HEK293T (cell line): ENCODE data around the gene FAM114A2.
"Not testable (repeated sequence)": the region's sequence is repeated elsewhere in the genome, so short reads cannot be mapped to it uniquely, and the experiment has no call there.

ENCODE experiments used
- CTCF ChIA-PET: fragments of 350-600 bp; formaldehyde crosslinking; extraction: SDS; loops from one replicate; lab custom pipeline; 2021; ENCODE audit warnings: antibody characterized with exemption, inconsistent platforms; lab: Yijun Ruan, JAX
- POLR2A ChIA-PET: fragments of 350-600 bp; formaldehyde crosslinking; extraction: SDS; loops from one replicate; lab custom pipeline; 2020; ENCODE audit warnings: antibody characterized with exemption, inconsistent platforms; lab: Yijun Ruan, JAX
- DNase-seq: peaks from one replicate; pipeline ENCODE4 v3.0.0; 2012; ENCODE audit warnings: mixed read lengths; ENCODE audit errors: extremely low spot score
- ARNT ChIP-seq: fragments of 450-650 bp; IDR thresholded peaks from 2 replicates; pipeline ENCODE4 v1.6.1; 2017; ENCODE audit warnings: mild to moderate bottlenecking
- BHLHE40 ChIP-seq: fragments of 450-650 bp; IDR thresholded peaks from 2 replicates; pipeline ENCODE4 v1.6.1; 2016; ENCODE audit warnings: mild to moderate bottlenecking, moderate library complexity, borderline replicate concordance
- CTBP1 ChIP-seq: fragments of 450-650 bp; IDR thresholded peaks from 2 replicates; pipeline ENCODE4 v1.6.1; 2016; ENCODE audit warnings: borderline replicate concordance
- ELF4 ChIP-seq: fragments of 450-650 bp; IDR thresholded peaks from 2 replicates; pipeline ENCODE4 v1.6.1; 2017; ENCODE audit warnings: antibody characterized with exemption
- FOXA1 ChIP-seq: fragments of 450-650 bp; IDR thresholded peaks from 2 replicates; pipeline ENCODE4 v1.6.1; 2016; ENCODE audit warnings: mild to moderate bottlenecking
- FOXK2 ChIP-seq: fragments of 450-650 bp; IDR thresholded peaks from 2 replicates; pipeline ENCODE4 v1.6.1; 2016; ENCODE audit warnings: mild to moderate bottlenecking
- FOXM1 ChIP-seq: fragments of 450-650 bp; IDR thresholded peaks from 2 replicates; pipeline ENCODE4 v1.6.1; 2017; ENCODE audit warnings: mild to moderate bottlenecking, borderline replicate concordance
- HDGF ChIP-seq: fragments of 450-650 bp; IDR thresholded peaks from 2 replicates; pipeline ENCODE4 v1.6.1; 2017; ENCODE audit warnings: antibody characterized with exemption, borderline replicate concordance
- L3MBTL2 ChIP-seq: fragments of 450-650 bp; conservative IDR thresholded peaks from 2 replicates; pipeline ENCODE4 v1.6.1; 2016; ENCODE audit warnings: mild to moderate bottlenecking
- LEF1 ChIP-seq: fragments of 450-650 bp; IDR thresholded peaks from 2 replicates; pipeline ENCODE4 v1.6.1; 2017; ENCODE audit warnings: mild to moderate bottlenecking, borderline replicate concordance
- NFRKB ChIP-seq: fragments of 450-650 bp; IDR thresholded peaks from 2 replicates; pipeline ENCODE4 v1.6.1; 2016; ENCODE audit warnings: mild to moderate bottlenecking, moderate library complexity
- SP1 ChIP-seq: fragments of 450-650 bp; IDR thresholded peaks from 2 replicates; pipeline ENCODE4 v1.6.1; 2017
- SUZ12 ChIP-seq: fragments of 450-650 bp; IDR thresholded peaks from 2 replicates; pipeline ENCODE4 v1.6.1; 2016; ENCODE audit warnings: mild to moderate bottlenecking
- TARDBP ChIP-seq: fragments of 450-650 bp; IDR thresholded peaks from 2 replicates; pipeline ENCODE4 v1.6.1; 2016
- ZNF384 ChIP-seq: fragments of 450-650 bp; IDR thresholded peaks from 2 replicates; pipeline ENCODE4 v1.6.1; 2016
- TF ChIP-seq, protein P1 (sequence below): fragments of 450-650 bp; IDR thresholded peaks from 2 replicates; pipeline ENCODE4 v1.6.1; 2016

Gene FAM114A2

DNA sequence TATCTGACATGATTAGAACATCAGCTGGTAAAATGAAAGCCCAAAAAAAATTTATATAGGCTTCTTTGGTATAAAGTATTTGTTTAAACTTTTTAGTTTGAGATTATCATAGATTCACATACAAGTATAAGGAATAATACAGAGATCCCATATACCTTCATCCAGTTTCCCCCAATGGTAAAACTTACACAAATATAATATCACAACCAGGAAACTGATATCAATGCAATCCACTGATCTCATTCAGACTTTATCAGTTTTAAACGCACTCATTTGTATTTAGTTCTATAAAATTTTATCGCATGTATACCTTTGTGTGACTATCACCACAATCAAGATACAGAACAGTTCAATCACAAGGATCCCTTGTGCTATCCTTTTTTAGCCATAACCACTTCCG lies 3.8 kb downstream of the FAM114A2 start:
- POLR2A ChIA-PET = no interaction called here
- no peak for DNase-seq
- TF ChIP-seq FOXK2 (no peak), ZNF384 (no peak), SUZ12 (no peak), CTBP1 (no peak), SP1 (no peak), L3MBTL2 (no peak), HDGF (no peak), ARNT (no peak), LEF1 (no peak), NFRKB (no peak), TARDBP (no peak), BHLHE40 (no peak), FOXM1 (no peak), ELF4 (no peak), FOXA1 (no peak)
- TF ChIP-seq, protein P1, sequence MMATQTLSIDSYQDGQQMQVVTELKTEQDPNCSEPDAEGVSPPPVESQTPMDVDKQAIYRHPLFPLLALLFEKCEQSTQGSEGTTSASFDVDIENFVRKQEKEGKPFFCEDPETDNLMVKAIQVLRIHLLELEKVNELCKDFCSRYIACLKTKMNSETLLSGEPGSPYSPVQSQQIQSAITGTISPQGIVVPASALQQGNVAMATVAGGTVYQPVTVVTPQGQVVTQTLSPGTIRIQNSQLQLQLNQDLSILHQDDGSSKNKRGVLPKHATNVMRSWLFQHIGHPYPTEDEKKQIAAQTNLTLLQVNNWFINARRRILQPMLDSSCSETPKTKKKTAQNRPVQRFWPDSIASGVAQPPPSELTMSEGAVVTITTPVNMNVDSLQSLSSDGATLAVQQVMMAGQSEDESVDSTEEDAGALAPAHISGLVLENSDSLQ = no peak
- CTCF ChIA-PET = no interaction called here

DNA sequence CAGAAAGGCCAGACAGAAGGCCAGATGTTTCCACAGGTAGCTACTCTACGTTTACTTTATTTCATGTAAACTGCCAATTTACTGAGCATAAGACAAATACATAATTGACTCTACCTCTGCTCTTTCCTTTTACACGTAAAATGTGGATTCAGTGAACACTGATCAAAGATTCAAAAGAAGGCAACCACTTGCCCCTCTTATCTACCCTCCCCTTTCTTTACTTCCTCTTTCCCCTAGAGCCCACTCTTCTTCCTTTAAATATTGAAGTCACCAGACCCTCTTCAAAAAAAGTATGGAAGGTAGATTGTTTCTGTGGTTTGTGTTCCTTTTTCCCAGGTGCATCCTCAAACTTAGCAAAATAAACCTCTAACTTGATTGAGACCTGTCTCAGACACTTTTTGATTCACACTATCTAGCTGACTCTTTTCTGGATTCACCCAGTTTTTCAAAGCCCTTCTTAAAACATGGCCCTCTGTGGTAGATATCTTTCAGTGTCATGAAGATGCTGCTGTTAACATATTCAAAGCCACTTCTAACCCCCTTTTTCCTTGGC lies 6.7 kb downstream of the FAM114A2 start:
- CTCF ChIA-PET = no interaction called here
- TF ChIP-seq HDGF (no peak), ARNT (no peak), ELF4 (no peak), LEF1 (no peak), FOXM1 (no peak), TARDBP (no peak), L3MBTL2 (no peak), BHLHE40 (no peak), SP1 (no peak), FOXK2 (no peak), NFRKB (no peak)
- TF ChIP-seq, protein P1 = no peak
- POLR2A ChIA-PET = no interaction called here
- no peak for DNase-seq

DNA sequence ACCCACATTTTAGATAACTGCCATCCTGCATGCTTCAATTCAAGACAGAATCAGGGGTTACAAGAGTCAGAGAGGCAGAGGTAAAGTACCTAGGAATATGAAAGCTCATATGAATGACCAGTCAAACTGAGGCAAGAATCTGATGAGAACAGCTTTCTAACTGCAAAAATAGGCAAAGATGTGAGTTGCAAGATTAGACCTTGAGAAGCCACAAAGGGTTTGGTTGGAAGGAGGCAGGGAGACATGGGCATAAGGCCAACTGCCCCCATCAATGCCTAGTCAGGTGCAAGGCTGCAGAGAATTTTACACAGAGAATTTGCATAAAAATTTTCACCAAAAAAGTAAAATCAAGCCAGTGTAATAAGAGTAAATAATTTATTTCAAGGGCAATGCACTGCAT lies 12.8 kb downstream of the FAM114A2 start:
- CTCF ChIA-PET = no interaction called here
- POLR2A ChIA-PET = interaction anchor here (1.6 kb wide), 1 partner anchor 13 kb away, joined by 8 read pairs; the partner anchor contains the start of genes FAM114A2 and MFAP3
- TF ChIP-seq ARNT = no peak
- no peak for TF ChIP-seq HDGF
- TF ChIP-seq BHLHE40 = no peak
- TF ChIP-seq SP1 = no peak
- TF ChIP-seq FOXK2 = no peak
- TF ChIP-seq L3MBTL2 = no peak
- TF ChIP-seq CTBP1 = no peak
- TF ChIP-seq NFRKB = no peak
- TF ChIP-seq ZNF384 = no peak
- no peak for DNase-seq

DNA sequence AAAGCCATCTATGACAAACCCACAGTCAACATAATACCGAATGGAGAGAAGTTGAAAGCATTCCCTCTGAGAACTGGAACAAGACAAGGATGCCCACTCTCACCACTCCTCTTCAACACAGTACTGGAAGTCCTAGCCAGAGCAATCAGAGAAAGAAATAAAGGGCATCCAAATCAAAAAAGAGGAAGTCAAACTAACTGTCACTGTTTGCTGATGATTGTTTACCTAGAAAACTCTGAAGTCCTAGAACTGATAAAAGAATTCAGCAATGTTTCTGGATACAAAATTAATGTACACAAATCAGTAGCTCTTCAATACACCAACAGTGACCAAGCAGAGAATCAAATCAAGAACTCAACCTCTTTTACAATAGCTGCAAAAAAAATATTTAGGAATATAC lies 19.8 kb downstream of the FAM114A2 start:
- CTCF ChIA-PET, POLR2A ChIA-PET, DNase-seq: not testable (repeated sequence)

DNA sequence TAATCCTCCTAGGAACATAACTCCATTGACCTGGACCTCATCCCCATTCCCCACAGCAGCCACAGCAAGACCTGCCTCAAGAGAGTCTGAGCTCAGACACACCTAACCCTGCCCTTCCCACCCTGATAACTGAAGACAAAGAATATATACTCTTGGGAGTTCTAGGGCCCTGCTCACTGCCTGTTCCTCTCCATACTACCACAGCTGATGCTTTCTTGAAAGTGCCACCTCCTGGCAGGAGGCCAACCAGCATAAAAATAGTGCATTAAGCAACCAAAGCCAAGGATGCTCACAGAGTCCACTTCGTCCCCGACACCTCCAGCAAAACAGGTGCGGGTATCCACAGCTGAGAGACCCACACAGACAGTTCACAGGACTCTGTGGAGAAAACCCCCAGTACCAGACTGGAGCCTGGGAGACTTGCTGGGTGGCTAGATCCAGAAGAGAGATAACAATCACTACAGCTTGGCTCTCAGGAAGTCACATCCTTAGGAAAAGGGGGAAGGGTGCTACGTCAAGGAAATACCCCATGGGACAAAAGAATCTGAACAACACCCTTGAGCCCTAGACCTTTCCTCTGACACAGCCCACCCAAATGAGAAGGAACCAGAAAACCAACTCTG lies 23.5 kb downstream of the FAM114A2 start:
- ChIA-PET CTCF (no interaction called here), POLR2A (no interaction called here)
- TF ChIP-seq FOXM1 (no peak), ZNF384 (no peak), FOXA1 (no peak), TARDBP (no peak), L3MBTL2 (no peak), HDGF (no peak), ARNT (no peak), SP1 (no peak), FOXK2 (no peak), LEF1 (no peak), ELF4 (no peak), NFRKB (no peak), CTBP1 (no peak), SUZ12 (no peak)
- TF ChIP-seq, protein P1 = no peak
- no peak for DNase-seq

DNA sequence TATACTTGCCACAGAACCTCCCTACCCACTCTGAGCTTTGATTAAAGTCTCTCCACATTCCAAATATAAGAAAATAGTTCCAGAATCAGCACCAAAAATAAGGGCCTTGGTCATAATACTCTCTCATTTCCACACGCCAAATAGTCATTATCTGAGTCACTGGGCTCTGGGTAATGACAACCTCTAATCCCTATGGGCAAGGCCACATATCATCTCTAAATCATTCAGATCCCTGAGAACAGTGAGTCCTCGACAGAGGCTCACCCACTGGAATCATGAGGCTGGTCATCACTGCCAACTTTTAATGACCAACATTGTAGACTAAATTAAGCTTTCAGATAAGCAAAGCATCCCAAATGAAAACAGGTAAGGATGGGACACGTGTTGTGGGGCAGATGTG lies 28.1 kb downstream of the FAM114A2 start:
- no peak for DNase-seq
- no peak for TF ChIP-seq L3MBTL2
- TF ChIP-seq NFRKB = no peak
- TF ChIP-seq ELF4 = no peak
- no peak for TF ChIP-seq SP1
- no peak for TF ChIP-seq BHLHE40
- TF ChIP-seq ZNF384 = no peak
- TF ChIP-seq FOXM1 = no peak
- TF ChIP-seq, protein P1 = no peak
- no peak for TF ChIP-seq FOXA1
- TF ChIP-seq TARDBP = no peak
- TF ChIP-seq ARNT = no peak
- TF ChIP-seq SUZ12 = no peak
- TF ChIP-seq LEF1 = no peak
- CTCF ChIA-PET = interaction anchor here (1.2 kb wide), 1 partner anchor 10 kb away, joined by 3 read pairs; no protein-coding TSS in a partner anchor
- POLR2A ChIA-PET = interaction anchor here (0.8 kb wide), 1 partner anchor 28 kb away, joined by 4 read pairs; the partner anchor contains the start of genes FAM114A2 and MFAP3
